Ascending aorta (tissue), 2 donors: ENCODE data around the gene ANAPC16. TPM values are rescaled to one million over a fixed set of nuclear protein-coding genes. Genes with fewer than 3 reads are reported as not detected.

Experiments
- DNase-seq, 2 donors: peaks; one replicate each; pipeline ENCODE4 v3.0.0-alpha.2; 2019; ENCODE audit warnings: low spot score in 2 of 2
- H3K27ac ChIP-seq, 2 donors: fragments of 200-600 bp; sonication (generic); one replicate each; pipeline ENCODE4 v1.5.1; 2016 to 2017; ENCODE audit warnings: mild to moderate bottlenecking in 1 of 2
- H3K27me3 ChIP-seq: fragments of 200-600 bp; sonication (generic); one replicate; pipeline ENCODE4 v1.5.1; 2017
- H3K36me3 ChIP-seq, 2 donors: fragments of 200-600 bp; sonication (generic); one replicate each; pipeline ENCODE4 v1.5.1; 2016
- H3K4me1 ChIP-seq, 2 donors: fragments of 200-600 bp; sonication (generic); one replicate each; pipeline ENCODE4 v1.5.1; 2016 to 2017; ENCODE audit warnings: mild to moderate bottlenecking in 1 of 2
- H3K4me3 ChIP-seq, 2 donors: fragments of 200-600 bp; sonication (generic); one replicate each; pipeline ENCODE4 v1.5.1; 2016 to 2017; ENCODE audit warnings: mild to moderate bottlenecking in 1 of 2
- H3K9me3 ChIP-seq, 2 donors: fragments of 200-600 bp; sonication (generic); one replicate each; pipeline ENCODE4 v1.5.1; 2016
- CTCF ChIP-seq, 3 experiments: fragments of 200-600 bp in 2 of 3; fragments of 450-650 bp in 1 of 3; sonication (generic) in 2 of 3; IDR thresholded peaks; one replicate each; pipeline ENCODE4 v1.5.1; 2016 to 2019; ENCODE audit warnings: antibody characterized with exemption in 3 of 3, mild to moderate bottlenecking in 1 of 3, moderate library complexity in 1 of 3
- intact Hi-C: fragments of 100-400 bp; cut with DNase I; formaldehyde crosslinking; loops from one replicate; pipeline ENCODE4 v1.15.1; 2023
- total RNA-seq: library from RNA; depleted of rRNA; stranded (reverse); fragments of >200 nt; gene quantifications from one replicate; pipeline ENCODE4 v1.1.0, GENCODE V29; 2016

The ANAPC16 gene
- 22.8 TPM for total RNA-seq

DNA sequence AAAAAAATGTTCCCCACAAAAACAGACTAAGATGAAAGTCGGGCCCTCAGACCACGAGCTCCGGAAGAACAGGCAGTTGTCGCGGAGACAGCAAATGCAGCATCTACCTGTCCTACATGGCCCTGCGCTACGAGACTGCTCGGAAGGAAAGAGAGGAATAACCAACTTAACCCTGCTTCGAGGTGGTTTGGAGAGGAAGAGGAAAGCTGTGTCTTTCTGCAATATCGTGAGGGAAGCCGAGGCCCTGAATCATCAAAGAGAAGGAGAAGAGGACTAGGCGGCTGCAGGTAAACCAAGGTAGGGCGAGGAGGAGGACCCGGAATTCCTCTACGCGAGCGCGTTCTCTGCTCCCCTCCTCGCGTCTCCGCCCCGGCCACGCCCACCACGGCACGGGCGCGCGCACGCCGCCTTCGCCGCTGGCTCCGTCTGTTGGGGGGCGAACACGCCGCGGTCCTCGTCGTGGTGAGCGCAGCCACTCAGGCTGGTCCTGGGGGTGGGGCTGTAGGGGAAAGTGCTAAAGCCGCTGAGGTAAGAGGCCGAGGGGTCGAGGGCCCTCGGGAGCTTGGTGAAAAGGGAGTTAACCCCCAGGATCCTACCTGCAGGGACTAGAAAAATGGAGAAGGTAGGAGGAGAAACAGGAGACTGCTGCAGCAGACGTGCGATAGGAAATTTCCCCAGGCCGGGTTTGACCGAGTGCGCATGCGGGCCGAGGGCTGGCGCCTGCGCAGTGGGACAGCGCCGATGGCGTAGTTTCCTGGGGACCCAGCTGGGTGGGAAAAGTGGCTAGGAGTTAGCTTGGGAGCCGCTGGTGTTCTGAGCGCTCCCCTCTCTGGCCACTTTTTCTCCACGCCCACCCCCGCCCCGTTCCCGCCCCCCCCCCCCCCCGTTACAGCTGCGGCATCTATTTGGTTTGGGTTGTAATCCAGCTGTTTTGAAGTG lies at the start of gene ANAPC16, which contains the start of gene ASCC1:
ANAPC16 (plus strand) TSS at position 402 of the 939 bp plus-strand sequence. CDS start 7,903 bp downstream, outside the sequence.
ASCC1 (minus strand) TSS at position 666 of the 939 bp plus-strand sequence. CDS start 2,978 bp downstream, outside the sequence.
- Histone ChIP-seq H3K9me3 (no peaks in the 10 kb centered on the region), H3K27ac (peak within 1 kb of the TSS; percentile 93 to 95), H3K4me1 (peaks cover 5 to 35% of the 10 kb centered on the region in 2 donors), H3K27me3 (no peaks in the 10 kb centered on the region), H3K4me3 (peak within 1 kb of the TSS; percentile 64 to 71), H3K36me3 (peaks cover 3 to 21% of the 10 kb centered on the region in 2 donors)
- intact Hi-C loops, result loop anchor here (1.0 to 5.0 kb wide), 5 partner anchors 39 to 113 kb away; partner anchors contain the start of gene DDIT4
- peak; percentile 66 to 94 for DNase-seq
- TF ChIP-seq CTCF (IDR thresholded peaks at IDR 0.05), result no peak

DNA sequence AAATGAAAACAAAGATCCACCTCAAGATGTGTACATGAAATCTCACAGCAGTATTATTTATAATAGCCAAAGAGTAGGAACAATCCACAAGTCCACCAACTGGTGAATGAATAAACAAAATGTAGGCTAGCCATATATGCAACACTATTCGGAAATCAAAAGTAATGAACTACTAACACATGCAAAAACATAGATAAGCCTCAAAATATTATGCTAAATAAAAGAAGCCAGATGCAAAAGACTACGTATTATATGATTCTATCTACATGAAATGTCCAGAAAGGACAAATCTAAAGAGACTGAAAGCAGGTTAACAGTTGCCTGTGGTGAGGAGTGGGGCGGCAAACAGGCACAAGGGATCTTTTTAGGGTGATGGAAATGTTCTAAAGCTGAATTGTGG lies 48.7 kb upstream of the ANAPC16 start:
- Histone ChIP-seq H3K9me3 (no peaks in the 10 kb centered on the region), H3K4me3 (no peak overlapping the region), H3K27ac (no peak overlapping the region), H3K27me3 (no peaks in the 10 kb centered on the region), H3K36me3 (no peaks in the 10 kb centered on the region), H3K4me1 (no peaks in the 10 kb centered on the region)
- intact Hi-C loops, result no loop called here
- TF ChIP-seq CTCF (IDR thresholded peaks at IDR 0.05), result no peak
- no peak for DNase-seq

- Histone ChIP-seq H3K4me1 (peaks cover 0 to 3% of the 10 kb centered on the region in 2 donors), H3K27ac (no peak overlapping the region), H3K9me3 (no peaks in the 10 kb centered on the region), H3K27me3 (no peaks in the 10 kb centered on the region), H3K36me3 (no peaks in the 10 kb centered on the region), H3K4me3 (no peak overlapping the region)
- TF ChIP-seq CTCF (IDR thresholded peaks at IDR 0.05), result no peak
- intact Hi-C loops, result no loop called here
- DNase-seq, result no peak
Measured at GRCh38 chr10:72170263-72170662, 45.5 kb upstream of the ANAPC16 start.

- H3K9me3 ChIP-seq, result no peaks in the 10 kb centered on the region
- H3K4me3 ChIP-seq, result no peak overlapping the region
- no peak for DNase-seq
- H3K27me3 ChIP-seq, result no peaks in the 10 kb centered on the region
- intact Hi-C loops, result no loop called here
- no peak for TF ChIP-seq CTCF (IDR thresholded peaks at IDR 0.05)
- H3K4me1 ChIP-seq, result peaks cover 0 to 7% of the 10 kb centered on the region in 2 donors
- no peak overlapping the region for H3K27ac ChIP-seq
- H3K36me3 ChIP-seq, result no peaks in the 10 kb centered on the region
Measured at GRCh38 chr10:72170733-72171132, 45.1 kb upstream of the ANAPC16 start.

GRCh38 chr10:72171175-72171630 lies 44.6 kb upstream of the ANAPC16 start:
- Histone ChIP-seq H3K36me3 (no peaks in the 10 kb centered on the region), H3K4me1 (peaks cover 0 to 8% of the 10 kb centered on the region in 2 donors), H3K27ac (no peak overlapping the region), H3K9me3 (no peaks in the 10 kb centered on the region), H3K4me3 (no peak overlapping the region), H3K27me3 (no peaks in the 10 kb centered on the region)
- intact Hi-C loops, result no loop called here
- TF ChIP-seq CTCF (IDR thresholded peaks at IDR 0.05), result no peak
- no peak for DNase-seq
